ENCODE measurements around the gene WNT7B. TPM values are rescaled to one million over a fixed set of nuclear protein-coding genes. Genes with fewer than 3 reads are reported as not detected.

WNT7B gene
- total and polyA plus RNA-seq, 2 experiments from 2014 or later, result 0.10 TPM; not detected in 1

DNA sequence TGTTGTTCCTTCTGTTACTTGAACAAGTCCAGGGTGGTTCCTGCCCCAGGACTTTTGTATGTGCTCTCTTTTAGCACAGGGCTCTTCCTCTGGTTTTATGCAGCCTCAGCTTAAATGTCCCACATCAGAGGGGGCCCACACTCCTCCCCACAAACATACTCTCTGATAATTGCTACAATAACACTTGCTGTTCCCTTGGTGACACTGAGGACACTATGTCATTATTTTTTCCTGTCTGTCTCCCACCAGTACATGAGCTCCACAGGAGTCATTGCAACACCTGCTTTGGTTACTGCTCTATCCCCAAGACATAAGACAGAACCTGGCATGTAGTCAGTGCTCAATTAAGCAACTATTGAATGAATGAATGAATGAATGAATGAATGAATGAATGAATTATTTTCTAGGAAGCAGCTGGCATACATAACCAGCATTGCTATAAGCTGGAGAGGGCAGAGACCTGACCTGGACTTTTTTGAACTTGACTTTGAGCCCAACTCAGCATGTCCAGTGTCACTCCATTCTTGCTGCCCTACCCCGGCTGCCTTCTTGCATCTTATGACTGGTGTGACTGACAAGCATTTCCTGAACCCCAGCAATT is 7.5 kb upstream of the WNT7B start:
- Mint-ChIP-seq H3K27ac (no peak overlapping the region), H3K36me3 (ENCODE audit: low read depth) (no peaks in the 10 kb centered on the region; the same call in 2 of the 3 replicates)

More for the DNA sequence above, 7.5 kb upstream of the WNT7B start:
- H4K20me1 ChIP-seq (replicated peaks; ENCODE audit: insufficient read depth), result no peaks in the 10 kb centered on the region; the same call in 1 of the 2 replicates
- Mint-ChIP-seq H3K27me3 (ENCODE audit: insufficient read depth, low read depth, poor library complexity) (peaks cover 6% of the 10 kb centered on the region), H3K4me1 (no peaks in the 10 kb centered on the region), H3K9me3 (peaks cover 15% of the 10 kb centered on the region), H3K4me3 (no peak overlapping the region)
- H3F3A ChIP-seq (replicated peaks; ENCODE audit: low read depth), result peaks cover 10% of the 10 kb centered on the region
- H3K27ac ChIP-seq (ENCODE audit: low read depth), result no peak overlapping the region
- H3K36me3 ChIP-seq (ENCODE audit: insufficient read depth), result no peaks in the 10 kb centered on the region
- DNase-seq (ENCODE audit: low spot score), result no peak
- H3K4me3 ChIP-seq, result no peak overlapping the region
- no peak overlapping the region for H2AFZ ChIP-seq
- H3K9me2 ChIP-seq (ENCODE audit: insufficient read depth), result no peaks in the 10 kb centered on the region
- H3K79me2 ChIP-seq (replicated peaks; ENCODE audit: insufficient read depth), result no peaks in the 10 kb centered on the region
- no peaks in the 10 kb centered on the region for H3K4me1 ChIP-seq (ENCODE audit: insufficient read depth)
- H3K4me2 ChIP-seq, result no peak overlapping the region
- ATAC-seq, result no peak
- peaks cover 4% of the 10 kb centered on the region; the same call in 1 of the 2 replicates for H3K27me3 ChIP-seq (ENCODE audit: insufficient read depth)
- TF ChIP-seq ZNF114 (CRISPR knock-in tag; IDR thresholded peaks at IDR 0.05), result no peak
- TF ChIP-seq, protein P1, sequence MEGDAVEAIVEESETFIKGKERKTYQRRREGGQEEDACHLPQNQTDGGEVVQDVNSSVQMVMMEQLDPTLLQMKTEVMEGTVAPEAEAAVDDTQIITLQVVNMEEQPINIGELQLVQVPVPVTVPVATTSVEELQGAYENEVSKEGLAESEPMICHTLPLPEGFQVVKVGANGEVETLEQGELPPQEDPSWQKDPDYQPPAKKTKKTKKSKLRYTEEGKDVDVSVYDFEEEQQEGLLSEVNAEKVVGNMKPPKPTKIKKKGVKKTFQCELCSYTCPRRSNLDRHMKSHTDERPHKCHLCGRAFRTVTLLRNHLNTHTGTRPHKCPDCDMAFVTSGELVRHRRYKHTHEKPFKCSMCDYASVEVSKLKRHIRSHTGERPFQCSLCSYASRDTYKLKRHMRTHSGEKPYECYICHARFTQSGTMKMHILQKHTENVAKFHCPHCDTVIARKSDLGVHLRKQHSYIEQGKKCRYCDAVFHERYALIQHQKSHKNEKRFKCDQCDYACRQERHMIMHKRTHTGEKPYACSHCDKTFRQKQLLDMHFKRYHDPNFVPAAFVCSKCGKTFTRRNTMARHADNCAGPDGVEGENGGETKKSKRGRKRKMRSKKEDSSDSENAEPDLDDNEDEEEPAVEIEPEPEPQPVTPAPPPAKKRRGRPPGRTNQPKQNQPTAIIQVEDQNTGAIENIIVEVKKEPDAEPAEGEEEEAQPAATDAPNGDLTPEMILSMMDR (conservative IDR thresholded peaks at IDR 0.05; ENCODE audit: low read depth in 2 of 2), result no peak
- TF ChIP-seq, protein P2, sequence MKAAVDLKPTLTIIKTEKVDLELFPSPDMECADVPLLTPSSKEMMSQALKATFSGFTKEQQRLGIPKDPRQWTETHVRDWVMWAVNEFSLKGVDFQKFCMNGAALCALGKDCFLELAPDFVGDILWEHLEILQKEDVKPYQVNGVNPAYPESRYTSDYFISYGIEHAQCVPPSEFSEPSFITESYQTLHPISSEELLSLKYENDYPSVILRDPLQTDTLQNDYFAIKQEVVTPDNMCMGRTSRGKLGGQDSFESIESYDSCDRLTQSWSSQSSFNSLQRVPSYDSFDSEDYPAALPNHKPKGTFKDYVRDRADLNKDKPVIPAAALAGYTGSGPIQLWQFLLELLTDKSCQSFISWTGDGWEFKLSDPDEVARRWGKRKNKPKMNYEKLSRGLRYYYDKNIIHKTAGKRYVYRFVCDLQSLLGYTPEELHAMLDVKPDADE (IDR thresholded peaks at IDR 0.05), result no peak
- TF ChIP-seq CREB1 (CRISPR knock-in tag; IDR thresholded peaks at IDR 0.05; ENCODE audit: low read depth), result no peak
- no peak for TF ChIP-seq POLR2AphosphoS5 (IDR thresholded peaks at IDR 0.05; ENCODE audit: low read depth)
- TF ChIP-seq NANOG (IDR thresholded peaks at IDR 0.05; ENCODE audit: borderline replicate concordance), result no peak
- TF ChIP-seq, protein P3, sequence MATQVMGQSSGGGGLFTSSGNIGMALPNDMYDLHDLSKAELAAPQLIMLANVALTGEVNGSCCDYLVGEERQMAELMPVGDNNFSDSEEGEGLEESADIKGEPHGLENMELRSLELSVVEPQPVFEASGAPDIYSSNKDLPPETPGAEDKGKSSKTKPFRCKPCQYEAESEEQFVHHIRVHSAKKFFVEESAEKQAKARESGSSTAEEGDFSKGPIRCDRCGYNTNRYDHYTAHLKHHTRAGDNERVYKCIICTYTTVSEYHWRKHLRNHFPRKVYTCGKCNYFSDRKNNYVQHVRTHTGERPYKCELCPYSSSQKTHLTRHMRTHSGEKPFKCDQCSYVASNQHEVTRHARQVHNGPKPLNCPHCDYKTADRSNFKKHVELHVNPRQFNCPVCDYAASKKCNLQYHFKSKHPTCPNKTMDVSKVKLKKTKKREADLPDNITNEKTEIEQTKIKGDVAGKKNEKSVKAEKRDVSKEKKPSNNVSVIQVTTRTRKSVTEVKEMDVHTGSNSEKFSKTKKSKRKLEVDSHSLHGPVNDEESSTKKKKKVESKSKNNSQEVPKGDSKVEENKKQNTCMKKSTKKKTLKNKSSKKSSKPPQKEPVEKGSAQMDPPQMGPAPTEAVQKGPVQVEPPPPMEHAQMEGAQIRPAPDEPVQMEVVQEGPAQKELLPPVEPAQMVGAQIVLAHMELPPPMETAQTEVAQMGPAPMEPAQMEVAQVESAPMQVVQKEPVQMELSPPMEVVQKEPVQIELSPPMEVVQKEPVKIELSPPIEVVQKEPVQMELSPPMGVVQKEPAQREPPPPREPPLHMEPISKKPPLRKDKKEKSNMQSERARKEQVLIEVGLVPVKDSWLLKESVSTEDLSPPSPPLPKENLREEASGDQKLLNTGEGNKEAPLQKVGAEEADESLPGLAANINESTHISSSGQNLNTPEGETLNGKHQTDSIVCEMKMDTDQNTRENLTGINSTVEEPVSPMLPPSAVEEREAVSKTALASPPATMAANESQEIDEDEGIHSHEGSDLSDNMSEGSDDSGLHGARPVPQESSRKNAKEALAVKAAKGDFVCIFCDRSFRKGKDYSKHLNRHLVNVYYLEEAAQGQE (IDR thresholded peaks at IDR 0.05; ENCODE audit: unreplicated experiment), result no peak
- TF ChIP-seq ZNF331 (CRISPR knock-in tag; IDR thresholded peaks at IDR 0.05; ENCODE audit: low read depth), result no peak
- TF ChIP-seq, protein P4, sequence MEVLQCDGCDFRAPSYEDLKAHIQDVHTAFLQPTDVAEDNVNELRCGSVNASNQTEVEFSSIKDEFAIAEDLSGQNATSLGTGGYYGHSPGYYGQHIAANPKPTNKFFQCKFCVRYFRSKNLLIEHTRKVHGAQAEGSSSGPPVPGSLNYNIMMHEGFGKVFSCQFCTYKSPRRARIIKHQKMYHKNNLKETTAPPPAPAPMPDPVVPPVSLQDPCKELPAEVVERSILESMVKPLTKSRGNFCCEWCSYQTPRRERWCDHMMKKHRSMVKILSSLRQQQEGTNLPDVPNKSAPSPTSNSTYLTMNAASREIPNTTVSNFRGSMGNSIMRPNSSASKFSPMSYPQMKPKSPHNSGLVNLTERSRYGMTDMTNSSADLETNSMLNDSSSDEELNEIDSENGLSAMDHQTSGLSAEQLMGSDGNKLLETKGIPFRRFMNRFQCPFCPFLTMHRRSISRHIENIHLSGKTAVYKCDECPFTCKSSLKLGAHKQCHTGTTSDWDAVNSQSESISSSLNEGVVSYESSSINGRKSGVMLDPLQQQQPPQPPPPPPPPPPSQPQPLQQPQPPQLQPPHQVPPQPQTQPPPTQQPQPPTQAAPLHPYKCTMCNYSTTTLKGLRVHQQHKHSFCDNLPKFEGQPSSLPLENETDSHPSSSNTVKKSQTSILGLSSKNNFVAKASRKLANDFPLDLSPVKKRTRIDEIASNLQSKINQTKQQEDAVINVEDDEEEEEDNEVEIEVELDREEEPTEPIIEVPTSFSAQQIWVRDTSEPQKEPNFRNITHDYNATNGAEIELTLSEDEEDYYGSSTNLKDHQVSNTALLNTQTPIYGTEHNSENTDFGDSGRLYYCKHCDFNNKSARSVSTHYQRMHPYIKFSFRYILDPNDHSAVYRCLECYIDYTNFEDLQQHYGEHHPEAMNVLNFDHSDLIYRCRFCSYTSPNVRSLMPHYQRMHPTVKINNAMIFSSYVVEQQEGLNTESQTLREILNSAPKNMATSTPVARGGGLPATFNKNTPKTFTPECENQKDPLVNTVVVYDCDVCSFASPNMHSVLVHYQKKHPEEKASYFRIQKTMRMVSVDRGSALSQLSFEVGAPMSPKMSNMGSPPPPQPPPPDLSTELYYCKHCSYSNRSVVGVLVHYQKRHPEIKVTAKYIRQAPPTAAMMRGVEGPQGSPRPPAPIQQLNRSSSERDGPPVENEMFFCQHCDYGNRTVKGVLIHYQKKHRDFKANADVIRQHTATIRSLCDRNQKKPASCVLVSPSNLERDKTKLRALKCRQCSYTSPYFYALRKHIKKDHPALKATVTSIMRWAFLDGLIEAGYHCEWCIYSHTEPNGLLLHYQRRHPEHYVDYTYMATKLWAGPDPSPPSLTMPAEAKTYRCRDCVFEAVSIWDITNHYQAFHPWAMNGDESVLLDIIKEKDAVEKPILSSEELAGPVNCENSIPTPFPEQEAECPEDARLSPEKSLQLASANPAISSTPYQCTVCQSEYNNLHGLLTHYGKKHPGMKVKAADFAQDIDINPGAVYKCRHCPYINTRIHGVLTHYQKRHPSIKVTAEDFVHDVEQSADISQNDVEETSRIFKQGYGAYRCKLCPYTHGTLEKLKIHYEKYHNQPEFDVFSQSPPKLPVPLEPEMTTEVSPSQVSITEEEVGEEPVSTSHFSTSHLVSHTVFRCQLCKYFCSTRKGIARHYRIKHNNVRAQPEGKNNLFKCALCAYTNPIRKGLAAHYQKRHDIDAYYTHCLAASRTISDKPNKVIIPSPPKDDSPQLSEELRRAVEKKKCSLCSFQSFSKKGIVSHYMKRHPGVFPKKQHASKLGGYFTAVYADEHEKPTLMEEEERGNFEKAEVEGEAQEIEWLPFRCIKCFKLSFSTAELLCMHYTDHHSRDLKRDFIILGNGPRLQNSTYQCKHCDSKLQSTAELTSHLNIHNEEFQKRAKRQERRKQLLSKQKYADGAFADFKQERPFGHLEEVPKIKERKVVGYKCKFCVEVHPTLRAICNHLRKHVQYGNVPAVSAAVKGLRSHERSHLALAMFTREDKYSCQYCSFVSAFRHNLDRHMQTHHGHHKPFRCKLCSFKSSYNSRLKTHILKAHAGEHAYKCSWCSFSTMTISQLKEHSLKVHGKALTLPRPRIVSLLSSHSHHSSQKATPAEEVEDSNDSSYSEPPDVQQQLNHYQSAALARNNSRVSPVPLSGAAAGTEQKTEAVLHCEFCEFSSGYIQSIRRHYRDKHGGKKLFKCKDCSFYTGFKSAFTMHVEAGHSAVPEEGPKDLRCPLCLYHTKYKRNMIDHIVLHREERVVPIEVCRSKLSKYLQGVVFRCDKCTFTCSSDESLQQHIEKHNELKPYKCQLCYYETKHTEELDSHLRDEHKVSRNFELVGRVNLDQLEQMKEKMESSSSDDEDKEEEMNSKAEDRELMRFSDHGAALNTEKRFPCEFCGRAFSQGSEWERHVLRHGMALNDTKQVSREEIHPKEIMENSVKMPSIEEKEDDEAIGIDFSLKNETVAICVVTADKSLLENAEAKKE (CRISPR knock-in tag; IDR thresholded peaks at IDR 0.05), result no peak
- TF ChIP-seq JUNB (IDR thresholded peaks at IDR 0.05; ENCODE audit: unreplicated experiment), result no peak
- TF ChIP-seq EZH2 (IDR thresholded peaks at IDR 0.05; ENCODE audit: low read depth, unreplicated experiment), result no peak
- no peak for TF ChIP-seq EZH2phosphoT487 (IDR thresholded peaks at IDR 0.05; ENCODE audit: unreplicated experiment)
- TF ChIP-seq STAT1 (IDR thresholded peaks at IDR 0.05; ENCODE audit: unreplicated experiment), result no peak

Measured in GM23338 (cell line).